Mesenchymal stem cell (in vitro differentiated cells and primary cell): ENCODE data around the gene TRIP11.

ENCODE experiments used
- DNase-seq: peaks from one replicate; pipeline ENCODE4 v3.0.0-alpha.2; 2013
- H2AFZ ChIP-seq: one replicate; pipeline ENCODE4 v1.6.1; 2013; ENCODE audit warnings: low read depth, mild to moderate bottlenecking, control low read depth, inconsistent platforms, low read length, moderate library complexity
- H2AK5ac ChIP-seq: 2 replicates; pipeline ENCODE4 v1.6.1; 2013; ENCODE audit warnings: low read length, moderate library complexity, mild to moderate bottlenecking, inconsistent platforms; ENCODE audit not compliant: severe bottlenecking
- H2BK120ac ChIP-seq: one replicate; pipeline ENCODE4 v1.6.1; 2013; ENCODE audit warnings: low read depth, mild to moderate bottlenecking, inconsistent platforms, low read length, moderate library complexity
- H2BK12ac ChIP-seq, 2 experiments: one replicate each; pipeline ENCODE4 v1.6.1; 2013; ENCODE audit warnings: inconsistent platforms in 2 of 2, low read length in 2 of 2, mild to moderate bottlenecking in 2 of 2, moderate library complexity in 2 of 2, control low read depth in 1 of 2
- H2BK15ac ChIP-seq: one replicate; pipeline ENCODE4 v1.6.1; 2013; ENCODE audit warnings: mild to moderate bottlenecking, low read depth, inconsistent platforms; ENCODE audit not compliant: poor library complexity, severe bottlenecking
- H2BK5ac ChIP-seq: 2 replicates; pipeline ENCODE4 v1.6.1; 2013; ENCODE audit warnings: low read depth, mild to moderate bottlenecking, low read length, control low read depth, inconsistent platforms; ENCODE audit not compliant: poor library complexity, severe bottlenecking
- H3K14ac ChIP-seq, 2 experiments: one replicate each; pipeline ENCODE4 v1.6.1; 2013; ENCODE audit warnings: inconsistent platforms in 2 of 2, low read length in 2 of 2, control low read depth in 1 of 2, mild to moderate bottlenecking in 1 of 2, moderate library complexity in 1 of 2
- H3K18ac ChIP-seq, 2 experiments: one replicate each; pipeline ENCODE4 v1.6.1; 2013; ENCODE audit warnings: inconsistent platforms in 2 of 2, low read length in 2 of 2, control low read depth in 1 of 2, low read depth in 1 of 2, mild to moderate bottlenecking in 1 of 2
- H3K23ac ChIP-seq, 2 experiments: one replicate each; pipeline ENCODE4 v1.6.1; 2013; ENCODE audit warnings: inconsistent platforms in 2 of 2, low read length in 2 of 2, mild to moderate bottlenecking in 2 of 2, moderate library complexity in 2 of 2, control low read depth in 1 of 2
- H3K27ac ChIP-seq: 2 replicates; pipeline ENCODE4 v1.5.1; 2013; ENCODE audit warnings: mild to moderate bottlenecking, moderate library complexity, low read length, control low read depth, inconsistent platforms; ENCODE audit not compliant: poor library complexity, severe bottlenecking
- H3K27me3 ChIP-seq, 2 experiments: 2 replicates each; pipeline versions ENCODE4 v1.6.1 to v1.7.0; 2013; ENCODE audit warnings: low read length in 2 of 2, mild to moderate bottlenecking in 2 of 2, moderate library complexity in 2 of 2, control low read depth in 1 of 2, inconsistent platforms in 1 of 2; ENCODE audit not compliant: control insufficient read depth in 1 of 2, insufficient read depth in 1 of 2
- H3K36me3 ChIP-seq, 2 experiments: 2 replicates each; pipeline versions ENCODE4 v1.6.1 to v1.7.0; 2013; ENCODE audit warnings: low read length in 2 of 2, control low read depth in 1 of 2, inconsistent platforms in 1 of 2, low read depth in 1 of 2, mild to moderate bottlenecking in 1 of 2; ENCODE audit not compliant: insufficient read depth in 2 of 2, control insufficient read depth in 1 of 2
- H3K4ac ChIP-seq, 2 experiments: one replicate each; pipeline ENCODE4 v1.6.1; 2013; ENCODE audit warnings: inconsistent platforms in 2 of 2, low read length in 2 of 2, mild to moderate bottlenecking in 2 of 2, moderate library complexity in 2 of 2, control low read depth in 1 of 2, low read depth in 1 of 2
- H3K4me1 ChIP-seq: 2 replicates; pipeline ENCODE4 v1.6.1; 2013; ENCODE audit warnings: low read depth, low read length, control low read depth; ENCODE audit not compliant: control insufficient read depth, insufficient read depth
- H3K4me2 ChIP-seq: 2 replicates; pipeline ENCODE4 v1.6.1; 2013; ENCODE audit warnings: low read length, mild to moderate bottlenecking, inconsistent platforms; ENCODE audit not compliant: poor library complexity, severe bottlenecking
- H3K4me3 ChIP-seq, 2 experiments: 2 replicates each; pipeline versions ENCODE4 v1.5.1 to v1.7.0; 2013; ENCODE audit warnings: low read length in 2 of 2, mild to moderate bottlenecking in 2 of 2, control low read depth in 1 of 2, low read depth in 1 of 2; ENCODE audit not compliant: insufficient read depth in 1 of 2
- H3K79me1 ChIP-seq: replicated peaks from 2 replicates; pipeline ENCODE4 v1.6.1; 2013; ENCODE audit warnings: mild to moderate bottlenecking, control low read depth, low read length, inconsistent platforms; ENCODE audit not compliant: poor library complexity, severe bottlenecking
- H3K9ac ChIP-seq: 2 replicates; pipeline ENCODE4 v1.7.0; 2013; ENCODE audit warnings: mild to moderate bottlenecking, low read length, moderate library complexity
- H3K9me3 ChIP-seq: 2 replicates; pipeline ENCODE4 v1.7.0; 2013; ENCODE audit warnings: mild to moderate bottlenecking, low read length; ENCODE audit not compliant: control insufficient read depth
- H4K8ac ChIP-seq: one replicate; pipeline ENCODE4 v1.6.1; 2013; ENCODE audit warnings: inconsistent platforms, mild to moderate bottlenecking, low read length, moderate library complexity
- H4K91ac ChIP-seq: one replicate; pipeline ENCODE4 v1.6.1; 2013; ENCODE audit warnings: mild to moderate bottlenecking, low read length, inconsistent platforms
- WGBS: methylation state at CpG from one replicate; pipeline ENCODE4 v1.1.7; 2013; ENCODE audit warnings: mixed read lengths; 5-methylcytosine and 5-hydroxymethylcytosine counted together

The TRIP11 gene

GRCh38 chr14:91927191-91927590, 112.7 kb downstream of the TRIP11 start:
- Histone ChIP-seq H2BK5ac (no peak overlapping the region), H3K9me3 (no peaks in the 10 kb centered on the region), H3K14ac (no peak overlapping the region), H4K8ac (no peak overlapping the region), H3K18ac (no peak overlapping the region), H3K27me3 (peaks cover 0 to 11% of the 10 kb centered on the region in 2 experiments), H2BK120ac (no peak overlapping the region), H2BK15ac (no peak overlapping the region), H3K4ac (no peak overlapping the region), H3K79me1 (no peaks in the 10 kb centered on the region), H3K4me2 (no peak overlapping the region), H2AFZ (no peak overlapping the region), H4K91ac (no peak overlapping the region), H3K27ac (no peak overlapping the region), H3K9ac (no peak overlapping the region), H2AK5ac (no peak overlapping the region), H3K4me1 (no peaks in the 10 kb centered on the region), H3K4me3 (no peak overlapping the region), H3K36me3 (peaks cover 0 to 6% of the 10 kb centered on the region in 2 experiments), H2BK12ac (no peak overlapping the region), H3K23ac (no peak overlapping the region)
- no peak for DNase-seq
- WGBS, result 85% methylated on average over 3 of the region's 3 CpGs

- 90% methylated on average over 14 of the region's 17 CpGs for WGBS
- H3K9ac ChIP-seq, result no peak overlapping the region
- H3K18ac ChIP-seq, result no peak overlapping the region
- H3K9me3 ChIP-seq, result no peaks in the 10 kb centered on the region
- no peak overlapping the region for H2AFZ ChIP-seq
- H3K36me3 ChIP-seq, result peaks cover 0 to 6% of the 10 kb centered on the region in 2 experiments
- H3K4ac ChIP-seq, result no peak overlapping the region
- H3K4me3 ChIP-seq, result no peak overlapping the region
- no peak overlapping the region for H3K23ac ChIP-seq
- H3K27ac ChIP-seq, result no peak overlapping the region
- no peak overlapping the region for H2BK5ac ChIP-seq
- H3K4me2 ChIP-seq, result no peak overlapping the region
- H3K4me1 ChIP-seq, result no peaks in the 10 kb centered on the region
- peaks cover 0 to 11% of the 10 kb centered on the region in 2 experiments for H3K27me3 ChIP-seq
- peak overlapping the region in 1 of 2 experiments; percentile 30 for H3K14ac ChIP-seq
- H2BK12ac ChIP-seq, result peak overlapping the region in 1 of 2 experiments; percentile 24
- H4K8ac ChIP-seq, result no peak overlapping the region
- H2BK15ac ChIP-seq, result no peak overlapping the region
- DNase-seq, result no peak
- peak overlapping the region; percentile 20 for H4K91ac ChIP-seq
- H2BK120ac ChIP-seq, result no peak overlapping the region
- no peaks in the 10 kb centered on the region for H3K79me1 ChIP-seq
- no peak overlapping the region for H2AK5ac ChIP-seq
These were observed 113.5 kb downstream of the TRIP11 start for GRCh38 chr14:91926131-91926890.

- Histone ChIP-seq H3K4ac (no peak overlapping the region), H3K27me3 (peaks cover 0 to 11% of the 10 kb centered on the region in 2 experiments)
- DNase-seq, result no peak
These were observed 114.1 kb downstream of the TRIP11 start for GRCh38 chr14:91925727-91926121.

GRCh38 chr14:91925001-91925726, 114.7 kb downstream of the TRIP11 start:
- H2AFZ ChIP-seq, result no peak overlapping the region
- no peak overlapping the region for H2BK12ac ChIP-seq
- no peak overlapping the region for H3K27ac ChIP-seq
- no peak for DNase-seq
- no peak overlapping the region for H4K91ac ChIP-seq
- H3K79me1 ChIP-seq, result no peaks in the 10 kb centered on the region
- peak overlapping the region in 1 of 2 experiments; percentile 4 for H3K4me3 ChIP-seq
- H2BK15ac ChIP-seq, result no peak overlapping the region
- H2AK5ac ChIP-seq, result no peak overlapping the region
- no peak overlapping the region for H3K14ac ChIP-seq
- no peak overlapping the region for H2BK5ac ChIP-seq
- peaks cover 0 to 11% of the 10 kb centered on the region in 2 experiments for H3K27me3 ChIP-seq
- no peak overlapping the region for H3K9ac ChIP-seq
- H3K4ac ChIP-seq, result no peak overlapping the region
- H2BK120ac ChIP-seq, result no peak overlapping the region
- no peaks in the 10 kb centered on the region for H3K9me3 ChIP-seq
- peaks cover 0 to 6% of the 10 kb centered on the region in 2 experiments for H3K36me3 ChIP-seq
- H3K4me1 ChIP-seq, result no peaks in the 10 kb centered on the region
- H4K8ac ChIP-seq, result no peak overlapping the region
- 81% methylated on average over 13 of the region's 13 CpGs for WGBS
- no peak overlapping the region for H3K18ac ChIP-seq
- no peak overlapping the region for H3K4me2 ChIP-seq
- no peak overlapping the region for H3K23ac ChIP-seq

More at GRCh38 chr14:91925727-91926121, 114.1 kb downstream of the TRIP11 start:
- Histone ChIP-seq H2BK15ac (no peak overlapping the region), H3K4me1 (no peaks in the 10 kb centered on the region), H2AFZ (no peak overlapping the region), H3K14ac (no peak overlapping the region), H2BK120ac (no peak overlapping the region), H3K79me1 (no peaks in the 10 kb centered on the region), H4K91ac (no peak overlapping the region), H3K18ac (no peak overlapping the region), H2BK12ac (no peak overlapping the region), H3K4me2 (no peak overlapping the region), H3K27ac (no peak overlapping the region), H3K4me3 (no peak overlapping the region), H3K36me3 (peaks cover 0 to 6% of the 10 kb centered on the region in 2 experiments), H3K9ac (no peak overlapping the region), H3K9me3 (no peaks in the 10 kb centered on the region), H2AK5ac (no peak overlapping the region), H4K8ac (no peak overlapping the region), H2BK5ac (no peak overlapping the region), H3K23ac (no peak overlapping the region)
- 97% methylated on average over 9 of the region's 10 CpGs for WGBS
